Measurements from ENCODE around the gene KLHL13. TPM values are rescaled to one million over a fixed set of nuclear protein-coding genes. Genes with fewer than 3 reads are reported as not detected.

Gene KLHL13
- total and polyA plus RNA-seq, 2 donors from 2014 or later: 13.8 to 55.4 TPM

DNA sequence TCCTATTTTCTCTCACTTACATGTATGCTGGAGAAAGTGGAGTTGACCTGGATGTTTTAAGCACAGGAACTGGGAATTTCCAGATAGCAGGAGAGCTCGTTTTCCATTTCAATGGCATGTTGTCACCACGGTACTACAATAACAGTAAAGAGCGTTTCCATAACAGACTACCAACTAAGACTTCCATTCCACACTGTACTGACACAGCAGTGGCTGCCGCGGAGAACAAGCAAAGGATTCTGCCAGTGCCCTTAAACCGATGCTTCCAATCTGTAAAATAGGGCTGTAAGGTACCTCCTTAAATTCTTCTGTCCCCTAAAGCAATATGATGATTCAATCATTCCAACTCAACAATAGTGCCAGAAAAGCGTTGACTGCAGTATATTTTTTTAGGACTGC lies 143.9 kb downstream of the KLHL13 start:
- H3K9me3 ChIP-seq (ENCODE audit: control insufficient read depth in 2 of 3, insufficient read depth in 1 of 3, low read length in 3 of 3): no peaks in the 10 kb centered on the region
- H3K27ac ChIP-seq (ENCODE audit: low read depth in 2 of 2, low read length in 2 of 2): no peak overlapping the region
- TF ChIP-seq, protein P1, sequence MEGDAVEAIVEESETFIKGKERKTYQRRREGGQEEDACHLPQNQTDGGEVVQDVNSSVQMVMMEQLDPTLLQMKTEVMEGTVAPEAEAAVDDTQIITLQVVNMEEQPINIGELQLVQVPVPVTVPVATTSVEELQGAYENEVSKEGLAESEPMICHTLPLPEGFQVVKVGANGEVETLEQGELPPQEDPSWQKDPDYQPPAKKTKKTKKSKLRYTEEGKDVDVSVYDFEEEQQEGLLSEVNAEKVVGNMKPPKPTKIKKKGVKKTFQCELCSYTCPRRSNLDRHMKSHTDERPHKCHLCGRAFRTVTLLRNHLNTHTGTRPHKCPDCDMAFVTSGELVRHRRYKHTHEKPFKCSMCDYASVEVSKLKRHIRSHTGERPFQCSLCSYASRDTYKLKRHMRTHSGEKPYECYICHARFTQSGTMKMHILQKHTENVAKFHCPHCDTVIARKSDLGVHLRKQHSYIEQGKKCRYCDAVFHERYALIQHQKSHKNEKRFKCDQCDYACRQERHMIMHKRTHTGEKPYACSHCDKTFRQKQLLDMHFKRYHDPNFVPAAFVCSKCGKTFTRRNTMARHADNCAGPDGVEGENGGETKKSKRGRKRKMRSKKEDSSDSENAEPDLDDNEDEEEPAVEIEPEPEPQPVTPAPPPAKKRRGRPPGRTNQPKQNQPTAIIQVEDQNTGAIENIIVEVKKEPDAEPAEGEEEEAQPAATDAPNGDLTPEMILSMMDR (IDR thresholded peaks at IDR 0.05; ENCODE audit: borderline replicate concordance, extremely low read depth, insufficient read depth): no peak
- peak in 4 of 5 donors; percentile 10 to 37 (median 26) for DNase-seq
- H3K4me1 ChIP-seq (ENCODE audit: control insufficient read depth in 2 of 3, insufficient read depth in 2 of 3, low read depth in 1 of 3, low read length in 3 of 3): no peaks in the 10 kb centered on the region
- H3K4me3 ChIP-seq (ENCODE audit: low read length in 3 of 3): peak overlapping the region in 1 of 3 donors; percentile 53
- no peaks in the 10 kb centered on the region for H3K27me3 ChIP-seq (ENCODE audit: control insufficient read depth, insufficient read depth, low read length)
- H3K9ac ChIP-seq (ENCODE audit: low read length in 3 of 3): no peak overlapping the region
- no peaks in the 10 kb centered on the region for H3K36me3 ChIP-seq (ENCODE audit: control insufficient read depth in 2 of 3, insufficient read depth in 3 of 3, low read length in 3 of 3)
- FAIRE-seq: no peak
- intact Hi-C loops (cut with DNase I): no loop called here

DNA sequence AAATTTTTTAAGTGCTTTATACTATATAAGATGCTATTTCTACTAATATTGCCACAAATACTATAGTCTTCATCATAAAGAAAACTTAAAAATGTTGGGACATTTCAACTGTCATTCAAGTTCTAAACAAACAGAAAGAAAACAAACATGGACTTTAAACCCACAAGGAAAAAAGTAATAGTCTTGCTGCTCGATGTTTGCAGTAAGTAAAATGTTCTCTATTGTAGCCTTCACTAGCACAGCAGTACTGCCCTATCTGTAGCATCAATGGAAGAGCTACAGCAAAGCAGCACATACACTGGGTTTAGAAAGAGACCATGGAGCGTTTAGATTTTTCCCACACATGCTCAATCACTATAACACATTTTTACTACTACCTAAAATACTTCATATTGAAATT lies 146.8 kb downstream of the KLHL13 start:
- no peaks in the 10 kb centered on the region for H3K36me3 ChIP-seq (ENCODE audit: control insufficient read depth in 2 of 3, insufficient read depth in 3 of 3, low read length in 3 of 3)
- H3K4me1 ChIP-seq (ENCODE audit: control insufficient read depth in 2 of 3, insufficient read depth in 2 of 3, low read depth in 1 of 3, low read length in 3 of 3): no peaks in the 10 kb centered on the region
- H3K9me3 ChIP-seq (ENCODE audit: control insufficient read depth in 2 of 3, insufficient read depth in 1 of 3, low read length in 3 of 3): no peaks in the 10 kb centered on the region
- no peak overlapping the region for H3K27ac ChIP-seq (ENCODE audit: low read depth in 2 of 2, low read length in 2 of 2)
- TF ChIP-seq, protein P1 (IDR thresholded peaks at IDR 0.05; ENCODE audit: borderline replicate concordance, extremely low read depth, insufficient read depth): no peak
- no peak overlapping the region for H3K4me3 ChIP-seq (ENCODE audit: low read length in 3 of 3)
- intact Hi-C loops (cut with DNase I): no loop called here
- no peak for FAIRE-seq
- no peak overlapping the region for H3K9ac ChIP-seq (ENCODE audit: low read length in 3 of 3)
- DNase-seq: no peak
- no peaks in the 10 kb centered on the region for H3K27me3 ChIP-seq (ENCODE audit: control insufficient read depth, insufficient read depth, low read length)

DNA sequence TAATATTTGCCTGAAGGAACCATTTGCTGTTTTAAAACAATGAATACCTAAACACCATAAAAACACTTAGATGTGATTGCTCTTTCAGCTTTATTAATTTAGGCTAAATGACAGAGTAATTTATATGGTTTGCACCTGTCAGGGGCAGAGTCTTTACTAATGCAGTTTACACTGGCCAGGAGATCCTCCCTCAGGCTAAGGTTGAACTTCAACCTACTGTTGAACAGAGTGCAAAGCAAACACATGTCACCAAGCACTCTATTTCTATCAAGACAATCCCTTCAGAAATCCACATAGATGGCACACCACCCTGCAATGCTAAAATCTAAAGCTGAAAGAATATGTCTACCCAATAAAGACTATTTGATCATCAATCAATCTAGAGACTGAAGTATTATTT lies 147.3 kb downstream of the KLHL13 start:
- no peaks in the 10 kb centered on the region for H3K36me3 ChIP-seq (ENCODE audit: control insufficient read depth in 2 of 3, insufficient read depth in 3 of 3, low read length in 3 of 3)
- intact Hi-C loops (cut with DNase I): no loop called here
- DNase-seq (peak in 1 of 5 donors; percentile 22), FAIRE-seq (no peak)
- no peak overlapping the region for H3K9ac ChIP-seq (ENCODE audit: low read length in 3 of 3)
- no peak overlapping the region for H3K4me3 ChIP-seq (ENCODE audit: low read length in 3 of 3)
- no peak overlapping the region for H3K27ac ChIP-seq (ENCODE audit: low read depth in 2 of 2, low read length in 2 of 2)
- no peaks in the 10 kb centered on the region for H3K4me1 ChIP-seq (ENCODE audit: control insufficient read depth in 2 of 3, insufficient read depth in 2 of 3, low read depth in 1 of 3, low read length in 3 of 3)
- no peaks in the 10 kb centered on the region for H3K27me3 ChIP-seq (ENCODE audit: control insufficient read depth, insufficient read depth, low read length)
- no peaks in the 10 kb centered on the region for H3K9me3 ChIP-seq (ENCODE audit: control insufficient read depth in 2 of 3, insufficient read depth in 1 of 3, low read length in 3 of 3)
- TF ChIP-seq, protein P1 (IDR thresholded peaks at IDR 0.05; ENCODE audit: borderline replicate concordance, extremely low read depth, insufficient read depth): no peak

DNA sequence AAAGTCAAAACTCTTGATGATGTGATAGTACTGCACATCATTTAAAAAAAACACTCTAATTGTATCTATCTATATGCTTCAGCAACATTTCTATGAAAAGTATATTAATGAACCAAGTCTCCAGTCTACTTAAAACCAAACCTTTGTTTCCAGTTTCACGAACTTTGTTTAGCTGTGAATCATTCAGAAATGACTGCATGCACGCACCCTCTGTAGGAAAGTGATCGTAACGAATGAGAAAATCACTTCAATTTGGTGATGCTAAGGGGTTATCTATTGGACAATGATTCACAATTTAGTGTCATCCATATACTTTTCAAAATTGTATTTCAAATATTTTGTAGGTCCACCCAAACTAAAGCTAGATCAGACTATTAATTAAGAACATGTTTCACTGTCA lies 157.6 kb downstream of the KLHL13 start:
- H3K27ac ChIP-seq (ENCODE audit: low read depth in 2 of 2, low read length in 2 of 2): no peak overlapping the region
- no peaks in the 10 kb centered on the region for H3K27me3 ChIP-seq (ENCODE audit: control insufficient read depth, insufficient read depth, low read length)
- H3K4me1 ChIP-seq (ENCODE audit: control insufficient read depth in 2 of 3, insufficient read depth in 2 of 3, low read depth in 1 of 3, low read length in 3 of 3): no peaks in the 10 kb centered on the region
- H3K36me3 ChIP-seq (ENCODE audit: control insufficient read depth in 2 of 3, insufficient read depth in 3 of 3, low read length in 3 of 3): no peaks in the 10 kb centered on the region
- H3K4me3 ChIP-seq (ENCODE audit: low read length in 3 of 3): no peak overlapping the region
- DNase-seq (no peak), FAIRE-seq (no peak)
- TF ChIP-seq, protein P1 (IDR thresholded peaks at IDR 0.05; ENCODE audit: borderline replicate concordance, extremely low read depth, insufficient read depth): no peak
- H3K9me3 ChIP-seq (ENCODE audit: control insufficient read depth in 2 of 3, insufficient read depth in 1 of 3, low read length in 3 of 3): no peaks in the 10 kb centered on the region
- H3K9ac ChIP-seq (ENCODE audit: low read length in 3 of 3): no peak overlapping the region
- intact Hi-C loops (cut with DNase I): no loop called here
